ENCODE results near the gene FAM107B. TPM values are rescaled to one million over a fixed set of nuclear protein-coding genes. Genes with fewer than 3 reads are reported as not detected.

FAM107B gene
- total and polyA plus RNA-seq, 2 of the 4 experiments (the other 2 are of a cell fraction) = 26.4 to 27.1 TPM

- Histone ChIP-seq H3K9me3 (ENCODE audit: control insufficient read depth, insufficient read depth, low read length) (no peaks in the 10 kb centered on the region), H3K56ac (ENCODE audit: extremely low read depth, insufficient read depth, low read length) (no peak overlapping the region), H2BK20ac (ENCODE audit: low read depth, low read length) (peak overlapping the region; percentile 17; the same call in 1 of the 2 replicates), H3K4me2 (ENCODE audit: low read depth, low read length) (peak overlapping the region; percentile 33; the same call in 1 of the 2 replicates), H4K8ac (ENCODE audit: low read depth in 2 of 2, low read length in 2 of 2) (no peak overlapping the region), H3K23ac (ENCODE audit: low read depth, low read length) (peak overlapping the region; percentile 36; the same call in 1 of the 2 replicates), H2AFZ (replicated peaks; ENCODE audit: low read length, poor library complexity) (peak overlapping the region; percentile 74), H3K27ac (ENCODE audit: insufficient read depth, low read length) (no peak overlapping the region), H2AK9ac (replicated peaks; ENCODE audit: low read depth, low read length, poor library complexity) (no peak overlapping the region), H3K14ac (replicated peaks; ENCODE audit: low read depth, low read length) (peak overlapping the region; percentile 37), H3K36me3 (ENCODE audit: control insufficient read depth, insufficient read depth, low read length) (no peaks in the 10 kb centered on the region), H3K18ac (ENCODE audit: low read depth, low read length) (peak overlapping the region; percentile 57), H3K79me1 (ENCODE audit: low read depth in 1 of 2, low read length in 2 of 2) (no peaks in the 10 kb centered on the region), H3K4me3 (ENCODE audit: insufficient read depth, low read depth, low read length) (no peak overlapping the region), H2BK120ac (ENCODE audit: low read depth, low read length) (peak overlapping the region; percentile 51; the same call in 1 of the 2 replicates), H3K9ac (ENCODE audit: low read depth, low read length) (no peak overlapping the region), H4K5ac (ENCODE audit: low read depth, low read length) (peak overlapping the region; percentile 42; the same call in 1 of the 2 replicates), H3K4me1 (ENCODE audit: control insufficient read depth, insufficient read depth, low read length) (peaks cover 6% of the 10 kb centered on the region), H2BK5ac (ENCODE audit: low read depth, low read length, poor library complexity, severe bottlenecking) (peak overlapping the region; percentile 24), H3K27me3 (ENCODE audit: control insufficient read depth, insufficient read depth, low read length) (peaks cover 14% of the 10 kb centered on the region), H2BK15ac (ENCODE audit: low read depth, low read length) (peak overlapping the region; percentile 3; the same call in 1 of the 3 replicates), H2AK5ac (ENCODE audit: low read depth, low read length) (peak overlapping the region; percentile 42; the same call in 1 of the 2 replicates), H3K9me1 (ENCODE audit: insufficient read depth, low read length) (0 out of 2 replicates have a peak, but pooled peaks cover 3% of the 10 kb centered on the region), H3K4ac (ENCODE audit: low read depth, low read length) (peak overlapping the region; percentile 10; the same call in 1 of the 2 replicates), H4K91ac (ENCODE audit: insufficient read depth, low read depth, low read length) (no peak overlapping the region), H4K20me1 (ENCODE audit: insufficient read depth, low read length) (no peaks in the 10 kb centered on the region)
- ATAC-seq (ENCODE audit: low read depth) (peak; percentile 68), DNase-seq (peak; percentile 65)
- dilution Hi-C loops (cut with HindIII; ENCODE audit: low sequenced_read_pairs, unreplicated experiment) = no loop called here
- WGBS, 2 experiments (ENCODE audit: extremely low coverage in 2 of 2, insufficient read length in 1 of 2) = 20% methylated on average over 1 of the region's 15 CpGs; no CpG with 5 or more reads in 1 of the 2 experiments
- intact Hi-C loops (cut with micrococcal nuclease) = no loop called here
- ChIA-PET CTCF (interaction anchor here (0.6 kb wide), 1 partner anchor 1740 kb away, joined by 3 read pairs; no protein-coding TSS in a partner anchor), POLR2A (ENCODE audit: unreplicated experiment) (no interaction called here)
- in situ Hi-C loops (cut with MboI; ENCODE audit: low sequenced_read_pairs) = no loop called here
- no TSS peak for BruUV-seq (replicated peaks)
- TF ChIP-seq MAFK (IDR thresholded peaks at IDR 0.05; ENCODE audit: low read depth, low read length) = no peak
- no peak for TF ChIP-seq USF2 (IDR thresholded peaks at IDR 0.05; ENCODE audit: low read depth, low read length)
- no peak for TF ChIP-seq RAD21 (IDR thresholded peaks at IDR 0.05; ENCODE audit: low read length)
- no peak for TF ChIP-seq CEBPB (IDR thresholded peaks at IDR 0.05; ENCODE audit: low read depth, low read length)
- no peak for TF ChIP-seq RCOR1 (IDR thresholded peaks at IDR 0.05; ENCODE audit: insufficient replicate concordance, low read length)
- no peak for TF ChIP-seq FOS (IDR thresholded peaks at IDR 0.05; ENCODE audit: low read depth, low read length)
- no peak for TF ChIP-seq CTCF (conservative IDR thresholded peaks at IDR 0.05; ENCODE audit: low read depth, low read length)
- no peak for TF ChIP-seq MXI1 (IDR thresholded peaks at IDR 0.05; ENCODE audit: borderline replicate concordance, low read depth, low read length)
- TF ChIP-seq RFX5 (IDR thresholded peaks at IDR 0.05; ENCODE audit: low read depth, low read length) = no peak
- TF ChIP-seq SMC3 (IDR thresholded peaks at IDR 0.05; ENCODE audit: low read depth, low read length) = no peak
- TF ChIP-seq POLR2A (IDR thresholded peaks at IDR 0.05; ENCODE audit: low read depth, low read length) = no peak
- no peak for TF ChIP-seq MAZ (IDR thresholded peaks at IDR 0.05; ENCODE audit: borderline replicate concordance, low read depth, low read length)
- TF ChIP-seq BHLHE40 (IDR thresholded peaks at IDR 0.05; ENCODE audit: low read depth, low read length) = no peak
- TF ChIP-seq NFE2L2 (IDR thresholded peaks at IDR 0.05; ENCODE audit: low read depth, low read length) = no peak
These were observed 126.5 kb downstream of the FAM107B start for GRCh38 chr10:14648005-14648765.

All from IMR-90 (cell line).